ENCODE results near the gene RNPEP. TPM values are rescaled to one million over a fixed set of nuclear protein-coding genes. Genes with fewer than 3 reads are reported as not detected.
A peak's percentile ranks its signal among the peaks of the same experiment; 100 is the strongest.
"Not testable (repeated sequence)": the region's sequence is repeated elsewhere in the genome, so short reads cannot be mapped to it uniquely, and the experiment has no call there.

RNPEP gene
- total and polyA plus RNA-seq, 8 donors: 19.8 to 43.5 (median 28.0) TPM

- H3K27ac ChIP-seq: peak overlapping the region; percentile 68 to 97 (median 82)
- H3K36me3 ChIP-seq: peaks cover 5 to 38% (median 13%) of the 10 kb centered on the region in 3 donors
- DNase-seq: peak; percentile 56 to 85 (median 72)
- FAIRE-seq: no peak
- H3K9me3 ChIP-seq: no peaks in the 10 kb centered on the region
- peak; percentile 30 to 38 (median 34) for ATAC-seq
- TF ChIP-seq CTCF (IDR thresholded peaks at IDR 0.05): no peak
- H3K27me3 ChIP-seq: no peaks in the 10 kb centered on the region
- H3K4me1 ChIP-seq: peaks cover 34 to 46% (median 37%) of the 10 kb centered on the region in 3 donors
- peak overlapping the region in 2 of 4 donors; percentile 10 to 83 for H3K4me3 ChIP-seq
- intact Hi-C loops (cut with DNase I): no loop called here
- WGBS, 2 donors: 27 to 28% methylated on average over 18 of the region's 18 CpGs
These were observed 35.5 kb downstream of the RNPEP start for GRCh38 chr1:202017749-202018467.

- ATAC-seq (peak; percentile 79 to 87 (median 81)), FAIRE-seq (no peak), DNase-seq (peak; percentile 77 to 94 (median 92))
- H3K36me3 ChIP-seq: peaks cover 5 to 31% (median 5%) of the 10 kb centered on the region in 3 donors
- intact Hi-C loops (cut with DNase I): no loop called here
- H3K4me3 ChIP-seq: peak overlapping the region in 2 of 4 donors; percentile 10 to 83
- TF ChIP-seq CTCF (IDR thresholded peaks at IDR 0.05): no peak
- WGBS, 2 donors: 12 to 15% methylated on average over 19 of the region's 19 CpGs
- no peaks in the 10 kb centered on the region for H3K9me3 ChIP-seq
- no peaks in the 10 kb centered on the region for H3K27me3 ChIP-seq
- H3K27ac ChIP-seq: peak overlapping the region; percentile 68 to 97 (median 82)
- H3K4me1 ChIP-seq: peaks cover 35 to 46% (median 37%) of the 10 kb centered on the region in 3 donors
These were observed 36.2 kb downstream of the RNPEP start for GRCh38 chr1:202018468-202019234.

DNA sequence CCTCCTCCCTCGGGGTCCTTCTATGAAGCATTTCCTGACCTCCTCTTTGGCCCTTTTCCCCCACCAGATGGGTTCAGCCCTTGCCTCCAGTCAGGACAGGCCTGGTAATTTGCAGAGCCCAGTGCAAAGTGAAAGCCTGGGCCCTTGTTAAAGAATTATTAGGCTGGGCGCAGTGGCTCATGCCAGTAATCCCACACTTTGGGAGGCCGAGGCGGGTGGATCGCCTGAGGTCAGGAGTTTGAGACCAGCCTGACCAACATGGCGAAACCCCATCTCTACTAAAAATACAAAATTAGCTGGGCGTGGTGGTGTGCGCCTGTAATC is 36.7 kb downstream of the RNPEP start:
- H3K4me3 ChIP-seq; DNase-seq; H3K27me3 ChIP-seq; ATAC-seq; intact Hi-C loops (cut with DNase I); H3K9me3 ChIP-seq; FAIRE-seq: not testable (repeated sequence)
- H3K36me3 ChIP-seq: peaks cover 0 to 26% (median 5%) of the 10 kb centered on the region in 3 donors
- peak overlapping the region in 3 of 4 donors; percentile 68 to 97 (median 91) for H3K27ac ChIP-seq
- WGBS, 2 donors: 70 to 72% methylated on average over 8 of the region's 8 CpGs
- peaks cover 35 to 43% (median 37%) of the 10 kb centered on the region in 3 donors for H3K4me1 ChIP-seq

DNA sequence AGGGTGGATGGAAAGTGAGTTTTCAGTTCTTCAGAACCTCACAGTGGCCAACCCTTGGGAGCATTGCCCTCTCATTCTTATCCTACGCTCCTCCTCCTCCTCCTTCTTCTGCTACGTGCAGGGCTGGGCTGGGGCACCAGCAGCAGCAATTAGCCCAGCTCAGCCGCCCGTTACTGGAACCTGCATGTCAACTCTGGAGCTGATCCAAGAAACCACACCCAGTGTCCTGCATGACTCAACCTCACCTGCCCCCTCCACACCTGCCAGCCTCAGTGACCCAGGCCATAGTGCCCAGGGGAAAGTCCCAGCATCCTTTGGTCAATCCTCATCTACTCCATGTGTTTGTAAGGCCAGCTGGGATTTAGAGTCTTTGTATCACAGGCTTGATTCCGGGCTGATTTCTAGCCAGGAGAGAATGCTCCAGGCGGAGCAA is 40.6 kb downstream of the RNPEP start:
- Histone ChIP-seq H3K9me3 (no peaks in the 10 kb centered on the region), H3K4me3 (no peak overlapping the region), H3K36me3 (no peaks in the 10 kb centered on the region), H3K27ac (peak overlapping the region in 2 of 4 donors; percentile 36 to 58), H3K27me3 (no peaks in the 10 kb centered on the region), H3K4me1 (peaks cover 6 to 11% (median 9%) of the 10 kb centered on the region in 3 donors)
- FAIRE-seq (no peak), DNase-seq (peak; percentile 74 to 83 (median 78)), ATAC-seq (peak; percentile 15 to 60 (median 36))
- WGBS, 2 donors: 28 to 34% methylated on average over 6 of the region's 6 CpGs
- no peak for TF ChIP-seq CTCF (IDR thresholded peaks at IDR 0.05)
- intact Hi-C loops (cut with DNase I): no loop called here

DNA sequence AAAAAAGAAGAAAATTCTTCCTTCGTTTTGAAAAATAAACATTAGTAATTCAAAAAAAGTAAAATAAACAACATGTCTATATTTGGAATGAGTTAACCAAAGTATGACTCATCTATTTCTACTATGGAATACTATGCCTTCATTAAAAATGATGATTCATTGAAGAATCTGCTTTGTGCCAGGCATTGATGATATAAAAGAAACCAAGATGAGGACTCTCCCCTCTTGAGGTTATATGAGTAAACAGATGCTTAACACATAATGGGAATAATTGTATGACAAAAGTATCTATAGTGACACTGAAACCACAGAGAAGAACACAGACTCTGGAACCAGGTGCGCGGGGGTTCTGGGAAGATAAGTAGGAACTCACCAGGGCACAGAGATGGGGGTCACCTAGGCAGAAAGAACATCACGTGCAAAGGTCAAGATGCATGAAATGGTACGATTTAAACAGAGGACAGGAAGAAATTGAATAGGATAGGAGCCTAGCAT is 46.8 kb downstream of the RNPEP start:
- ATAC-seq: peak; percentile 50 to 59 (median 56)
- H3K27me3 ChIP-seq: no peaks in the 10 kb centered on the region
- no peak for FAIRE-seq
- H3K27ac ChIP-seq: no peak overlapping the region
- no peak for TF ChIP-seq CTCF (IDR thresholded peaks at IDR 0.05)
- intact Hi-C loops (cut with DNase I): no loop called here
- peaks cover 2 to 14% (median 6%) of the 10 kb centered on the region in 3 donors for H3K4me1 ChIP-seq
- no peak overlapping the region for H3K4me3 ChIP-seq
- no peaks in the 10 kb centered on the region for H3K36me3 ChIP-seq
- WGBS, 2 donors: 80 to 81% methylated on average over 5 of the region's 5 CpGs
- DNase-seq: peak in 1 of 6 donors; percentile 6
- no peaks in the 10 kb centered on the region for H3K9me3 ChIP-seq
